Upper lobe of right lung (tissue), 1 donor: ENCODE results near the gene RFTN1. TPM values are rescaled to one million over a fixed set of nuclear protein-coding genes. Genes with fewer than 3 reads are reported as not detected.

ENCODE experiments used
- ATAC-seq: fragments of 200-7000 bp; cut with Tn5 transposase; one replicate; pipeline ENCODE4 v1.9.1; 2020; ENCODE audit warnings: mild to moderate bottlenecking, moderate library complexity
- DNase-seq: peaks from one replicate; pipeline ENCODE4 v3.0.0-alpha.2; 2020
- H3K27ac ChIP-seq: fragments of 200-600 bp; one replicate; pipeline ENCODE4 v1.8.0; 2022
- H3K27me3 ChIP-seq: fragments of 200-600 bp; one replicate; pipeline ENCODE4 v1.8.0; 2022; ENCODE audit warnings: mild to moderate bottlenecking
- H3K36me3 ChIP-seq: fragments of 200-600 bp; one replicate; pipeline ENCODE4 v1.8.0; 2022
- H3K4me1 ChIP-seq: fragments of 200-600 bp; one replicate; pipeline ENCODE4 v1.8.0; 2022
- H3K4me3 ChIP-seq: fragments of 200-600 bp; one replicate; pipeline ENCODE4 v1.8.0; 2022; ENCODE audit warnings: mild to moderate bottlenecking
- H3K9me3 ChIP-seq: fragments of 200-600 bp; one replicate; pipeline ENCODE4 v1.8.0; 2022
- CTCF ChIP-seq: fragments of 200-600 bp; IDR thresholded peaks from one replicate; pipeline ENCODE4 v1.8.0; 2022; ENCODE audit warnings: antibody characterized with exemption
- intact Hi-C: fragments of 100-400 bp; cut with DNase I; formaldehyde crosslinking; loops from one replicate; pipeline ENCODE4 v1.11.0; 2022
- total RNA-seq: library from RNA; stranded (reverse); fragmentation: NEBNext Ultra II Directional; extraction: Animal tissue kit (Norgen Biotek cat#: 25700); gene quantifications from one replicate; pipeline ENCODE4 v1.2.1, GENCODE V29; 2021
- donor health status: DM: no; HTN: yes; CAD: no; lungs with severe emphysema.

Gene RFTN1
- total RNA-seq, 1 donor from 2014 or later = 69.4 TPM

GRCh38 chr3:16528106-16528505, 14.6 kb upstream of the RFTN1 start:
- Histone ChIP-seq H3K9me3 (no peaks in the 10 kb centered on the region), H3K27me3 (no peaks in the 10 kb centered on the region), H3K4me1 (no peaks in the 10 kb centered on the region), H3K36me3 (no peaks in the 10 kb centered on the region), H3K4me3 (no peak overlapping the region), H3K27ac (no peak overlapping the region)
- ATAC-seq (no peak), DNase-seq (no peak)
- no peak for TF ChIP-seq CTCF
- intact Hi-C loops = no loop called here

- no peak overlapping the region for H3K4me3 ChIP-seq
- peaks cover 4% of the 10 kb centered on the region for H3K4me1 ChIP-seq
- no peaks in the 10 kb centered on the region for H3K9me3 ChIP-seq
- no peaks in the 10 kb centered on the region for H3K27me3 ChIP-seq
- H3K27ac ChIP-seq = no peak overlapping the region
- no peak for ATAC-seq
- DNase-seq = no peak
- H3K36me3 ChIP-seq = no peaks in the 10 kb centered on the region
- TF ChIP-seq CTCF = no peak
- intact Hi-C loops = no loop called here
Measured at GRCh38 chr3:16524196-16524595, 10.7 kb upstream of the RFTN1 start.

- Histone ChIP-seq H3K36me3 (no peaks in the 10 kb centered on the region), H3K9me3 (no peaks in the 10 kb centered on the region), H3K27me3 (no peaks in the 10 kb centered on the region), H3K4me3 (no peak overlapping the region), H3K4me1 (peaks cover 4% of the 10 kb centered on the region), H3K27ac (no peak overlapping the region)
- TF ChIP-seq CTCF = no peak
- ATAC-seq (no peak), DNase-seq (no peak)
- intact Hi-C loops = no loop called here
Measured at GRCh38 chr3:16523778-16524177, 10.3 kb upstream of the RFTN1 start.

- Histone ChIP-seq H3K27ac (no peak overlapping the region), H3K36me3 (no peaks in the 10 kb centered on the region), H3K9me3 (no peaks in the 10 kb centered on the region), H3K4me3 (no peak overlapping the region), H3K27me3 (no peaks in the 10 kb centered on the region), H3K4me1 (peaks cover 4% of the 10 kb centered on the region)
- TF ChIP-seq CTCF = no peak
- no peak for DNase-seq
- peak; percentile 56 for ATAC-seq
- intact Hi-C loops = no loop called here
Measured at GRCh38 chr3:16522834-16523233, 9.3 kb upstream of the RFTN1 start.

GRCh38 chr3:16520970-16521881, 7.7 kb upstream of the RFTN1 start:
- DNase-seq (no peak), ATAC-seq (no peak)
- Histone ChIP-seq H3K4me3 (no peak overlapping the region), H3K27ac (no peak overlapping the region), H3K36me3 (no peaks in the 10 kb centered on the region), H3K9me3 (no peaks in the 10 kb centered on the region), H3K4me1 (peaks cover 14% of the 10 kb centered on the region), H3K27me3 (no peaks in the 10 kb centered on the region)
- intact Hi-C loops = no loop called here
- no peak for TF ChIP-seq CTCF
